Prostate gland (tissue), 2 donors: ENCODE measurements around the gene MAPKAP1. TPM values are rescaled to one million over a fixed set of nuclear protein-coding genes. Genes with fewer than 3 reads are reported as not detected.

Source experiments
- DNase-seq: peaks from one replicate; pipeline ENCODE4 v3.0.0-alpha.2; 2019; ENCODE audit warnings: low spot score
- H3K27ac ChIP-seq, 2 donors: fragments of 200-600 bp; sonication (generic); 2 replicates each; pipeline ENCODE4 v1.5.1; 2017 to 2019
- H3K27me3 ChIP-seq: fragments of 200-600 bp; sonication (generic); replicated peaks from 2 replicates; pipeline ENCODE4 v1.5.1; 2019; ENCODE audit not compliant: insufficient read depth
- H3K36me3 ChIP-seq, 2 donors: fragments of 200-600 bp; sonication (generic); 1 replicate in 1 of 2; 2 replicates in 1 of 2; pipeline versions ENCODE4 v1.5.1 to v1.8.1; 2017 to 2019
- H3K4me1 ChIP-seq: fragments of 200-600 bp; sonication (generic); replicated peaks from 2 replicates; pipeline ENCODE4 v1.5.1; 2019
- H3K4me3 ChIP-seq, 2 donors: fragments of 200-600 bp; sonication (generic); 2 replicates each; pipeline ENCODE4 v1.5.1; 2017 to 2019
- H3K9me3 ChIP-seq: fragments of 200-600 bp; sonication (generic); 2 replicates; pipeline ENCODE4 v1.5.1; 2017
- CTCF ChIP-seq, 4 experiments: fragments of 200-600 bp in 2 of 4; fragments of 450-650 bp in 2 of 4; sonication (generic) in 2 of 4; IDR thresholded peaks; 1 replicate in 3 of 4; 2 replicates in 1 of 4; pipeline ENCODE4 v1.5.1; 2016 to 2019; ENCODE audit warnings: antibody characterized with exemption in 4 of 4, mild to moderate bottlenecking in 2 of 4, moderate library complexity in 2 of 4
- POLR2A ChIP-seq: fragments of 450-650 bp; IDR thresholded peaks from one replicate; pipeline ENCODE4 v1.6.1; 2016; ENCODE audit warnings: antibody characterized with exemption, mild to moderate bottlenecking
- POLR2AphosphoS5 ChIP-seq: sonication (generic); formaldehyde crosslinking; IDR thresholded peaks from one replicate; pipeline ENCODE4 v1.6.1; 2017; ENCODE audit warnings: antibody characterized with exemption
- WGBS: methylation state at CpG from one replicate; pipeline ENCODE4 v1.1.5; 2018; 5-methylcytosine and 5-hydroxymethylcytosine counted together
- intact Hi-C: fragments of 100-400 bp; cut with DNase I; formaldehyde crosslinking; loops from one replicate; pipeline ENCODE4 v1.14.2; 2022
- total RNA-seq, 2 donors: library from RNA; depleted of rRNA; stranded (reverse); fragments of >200 nt; gene quantifications; one replicate each; pipeline ENCODE4 v1.1.0, GENCODE V29; 2016

The MAPKAP1 gene
- total RNA-seq, 2 donors from 2014 or later: 62.4 to 91.2 TPM

GRCh38 chr9:125411171-125411756 lies 295.7 kb downstream of the MAPKAP1 start:
- TF ChIP-seq POLR2A (no peak), POLR2AphosphoS5 (no peak), CTCF (IDR thresholded peaks at IDR 0.05) (no peak)
- H3K36me3 ChIP-seq: no peaks in the 10 kb centered on the region
- no peak overlapping the region for H3K27ac ChIP-seq
- DNase-seq: no peak
- no peaks in the 10 kb centered on the region for H3K9me3 ChIP-seq
- no peak overlapping the region for H3K4me3 ChIP-seq
- H3K27me3 ChIP-seq: no peaks in the 10 kb centered on the region
- WGBS: 87% methylated on average over 14 of the region's 14 CpGs
- peaks cover 2% of the 10 kb centered on the region for H3K4me1 ChIP-seq
- intact Hi-C loops: loop anchor here (5.0 kb wide), 1 partner anchor 146 kb away; no protein-coding TSS in a partner anchor

- no peak overlapping the region for H3K27ac ChIP-seq
Measured at GRCh38 chr9:125410522-125410894, 296.5 kb downstream of the MAPKAP1 start.

GRCh38 chr9:125409637-125410521 lies 297.1 kb downstream of the MAPKAP1 start:
- Histone ChIP-seq H3K9me3 (no peaks in the 10 kb centered on the region), H3K27me3 (no peaks in the 10 kb centered on the region), H3K36me3 (no peaks in the 10 kb centered on the region), H3K4me3 (no peak overlapping the region), H3K4me1 (peaks cover 2% of the 10 kb centered on the region), H3K27ac (no peak overlapping the region)
- DNase-seq: no peak
- no peak for TF ChIP-seq CTCF (IDR thresholded peaks at IDR 0.05)
- TF ChIP-seq POLR2AphosphoS5: no peak
- TF ChIP-seq POLR2A: no peak
- WGBS: 88% methylated on average over 13 of the region's 13 CpGs
- intact Hi-C loops: loop anchor here (2.0 to 10.0 kb wide), 4 partner anchors 147 to 985 kb away; partner anchors contain the start of gene PBX3

More at GRCh38 chr9:125410522-125410894, 296.5 kb downstream of the MAPKAP1 start:
- intact Hi-C loops: loop anchor here (5.0 kb wide), 1 partner anchor 147 kb away; no protein-coding TSS in a partner anchor
- Histone ChIP-seq H3K4me1 (peaks cover 2% of the 10 kb centered on the region), H3K9me3 (no peaks in the 10 kb centered on the region), H3K4me3 (no peak overlapping the region), H3K27me3 (no peaks in the 10 kb centered on the region), H3K36me3 (no peaks in the 10 kb centered on the region)
- 93% methylated on average over 24 of the region's 24 CpGs for WGBS
- no peak for DNase-seq
- TF ChIP-seq POLR2A: no peak
- no peak for TF ChIP-seq CTCF (IDR thresholded peaks at IDR 0.05)
- no peak for TF ChIP-seq POLR2AphosphoS5

GRCh38 chr9:125409217-125409636 lies 297.8 kb downstream of the MAPKAP1 start:
- no peaks in the 10 kb centered on the region for H3K9me3 ChIP-seq

More at GRCh38 chr9:125409217-125409636, 297.8 kb downstream of the MAPKAP1 start:
- intact Hi-C loops: loop anchor here (2.0 to 10.0 kb wide), 3 partner anchors 222 to 986 kb away; partner anchors contain the start of gene PBX3
- TF ChIP-seq POLR2AphosphoS5: no peak
- H3K36me3 ChIP-seq: no peaks in the 10 kb centered on the region
- WGBS: 87% methylated on average over 20 of the region's 20 CpGs
- H3K4me1 ChIP-seq: peaks cover 2% of the 10 kb centered on the region
- H3K27ac ChIP-seq: no peak overlapping the region
- H3K27me3 ChIP-seq: no peaks in the 10 kb centered on the region
- no peak for DNase-seq
- no peak overlapping the region for H3K4me3 ChIP-seq
